Trophoblast cell (in vitro differentiated cells and primary cell): ENCODE results near the gene GOLGA5.

ENCODE experiments used
- DNase-seq, 2 donors: peaks; one replicate each; pipeline ENCODE4 v3.0.0-alpha.2; 2016
- H2AFZ ChIP-seq: 2 replicates; pipeline ENCODE4 v1.6.1; 2013; ENCODE audit warnings: low read length, moderate library complexity, mild to moderate bottlenecking; ENCODE audit not compliant: insufficient read depth, poor library complexity
- H2AK5ac ChIP-seq: 2 replicates; pipeline ENCODE4 v1.6.1; 2013; ENCODE audit warnings: mild to moderate bottlenecking, low read length
- H2BK120ac ChIP-seq: 2 replicates; pipeline ENCODE4 v1.6.1; 2013; ENCODE audit warnings: low read length, mild to moderate bottlenecking, moderate library complexity; ENCODE audit not compliant: insufficient read depth, poor library complexity
- H2BK12ac ChIP-seq: 2 replicates; pipeline ENCODE4 v1.6.1; 2013; ENCODE audit warnings: mild to moderate bottlenecking, low read length, moderate library complexity
- H2BK5ac ChIP-seq: 2 replicates; pipeline ENCODE4 v1.6.1; 2013; ENCODE audit warnings: low read length, low read depth, moderate library complexity, mild to moderate bottlenecking; ENCODE audit not compliant: poor library complexity
- H3K14ac ChIP-seq: 2 replicates; pipeline ENCODE4 v1.6.1; 2013; ENCODE audit warnings: mild to moderate bottlenecking, low read length
- H3K18ac ChIP-seq: 2 replicates; pipeline ENCODE4 v1.6.1; 2013; ENCODE audit warnings: mild to moderate bottlenecking, low read length
- H3K23ac ChIP-seq: 2 replicates; pipeline ENCODE4 v1.6.1; 2013; ENCODE audit warnings: low read length
- H3K27ac ChIP-seq: 2 replicates; pipeline ENCODE4 v1.5.1; 2013; ENCODE audit warnings: low read depth, mild to moderate bottlenecking, inconsistent platforms, low read length, moderate library complexity
- H3K27me3 ChIP-seq: 2 replicates; pipeline ENCODE4 v1.6.1; 2013; ENCODE audit warnings: inconsistent platforms, mild to moderate bottlenecking, low read length, moderate library complexity; ENCODE audit not compliant: insufficient read depth
- H3K36me3 ChIP-seq, 2 experiments: 1 replicate in 1 of 2; 2 replicates in 1 of 2; pipeline ENCODE4 v1.6.1; 2013; ENCODE audit warnings: low read length in 2 of 2, mild to moderate bottlenecking in 2 of 2, moderate library complexity in 1 of 2; ENCODE audit not compliant: insufficient read depth in 2 of 2, control insufficient read depth in 1 of 2
- H3K4ac ChIP-seq: 2 replicates; pipeline ENCODE4 v1.6.1; 2013; ENCODE audit warnings: low read depth, mild to moderate bottlenecking, low read length, moderate library complexity
- H3K4me1 ChIP-seq, 2 experiments: 1 replicate in 1 of 2; 2 replicates in 1 of 2; pipeline ENCODE4 v1.6.1; 2013; ENCODE audit warnings: low read length in 2 of 2, mild to moderate bottlenecking in 2 of 2, moderate library complexity in 1 of 2; ENCODE audit not compliant: insufficient read depth in 2 of 2, control insufficient read depth in 1 of 2
- H3K4me2 ChIP-seq: 2 replicates; pipeline ENCODE4 v1.6.1; 2013; ENCODE audit warnings: inconsistent platforms, mild to moderate bottlenecking, low read length, moderate library complexity
- H3K4me3 ChIP-seq: 2 replicates; pipeline ENCODE4 v1.5.1; 2013; ENCODE audit warnings: mild to moderate bottlenecking, low read depth, low read length, inconsistent platforms
- H3K79me1 ChIP-seq: one replicate; pipeline ENCODE4 v1.6.1; 2013; ENCODE audit warnings: low read length
- H3K79me2 ChIP-seq: 2 replicates; pipeline ENCODE4 v1.6.1; 2013; ENCODE audit warnings: low read length, mild to moderate bottlenecking; ENCODE audit not compliant: control insufficient read depth, insufficient read depth, poor library complexity
- H3K9ac ChIP-seq: 2 replicates; pipeline ENCODE4 v1.6.1; 2013; ENCODE audit warnings: mild to moderate bottlenecking, low read length
- H3K9me3 ChIP-seq: 2 replicates; pipeline ENCODE4 v1.6.1; 2013; ENCODE audit warnings: low read depth, mild to moderate bottlenecking, control low read depth, inconsistent platforms, low read length; ENCODE audit not compliant: insufficient read depth
- H4K12ac ChIP-seq: 2 replicates; pipeline ENCODE4 v1.6.1; 2013; ENCODE audit warnings: low read depth, mild to moderate bottlenecking, low read length, moderate library complexity
- H4K8ac ChIP-seq: 2 replicates; pipeline ENCODE4 v1.6.1; 2013; ENCODE audit warnings: low read depth, mild to moderate bottlenecking, low read length, moderate library complexity
- H4K91ac ChIP-seq: one replicate; pipeline ENCODE4 v1.6.1; 2013; ENCODE audit warnings: low read depth, mild to moderate bottlenecking, low read length, moderate library complexity
- WGBS: extraction: QIAGEN DNeasy Blood & Tissue Kit; methylation state at CpG from one replicate; pipeline ENCODE4 v1.1.7; 2013; ENCODE audit warnings: missing lambda C conversion rate; ENCODE audit not compliant: insufficient read length, insufficient coverage; ENCODE audit errors: extremely low coverage; 5-methylcytosine and 5-hydroxymethylcytosine counted together

GOLGA5 gene

GRCh38 chr14:92846162-92846897 lies 52.2 kb downstream of the GOLGA5 start:
- WGBS, result no CpG with 5 or more reads among the region's 2 CpGs
- Histone ChIP-seq H4K8ac (no peak overlapping the region), H2BK12ac (no peak overlapping the region), H3K4me2 (no peak overlapping the region), H3K4ac (no peak overlapping the region), H2AK5ac (no peak overlapping the region), H3K9ac (no peak overlapping the region), H3K79me2 (no peaks in the 10 kb centered on the region), H3K23ac (no peak overlapping the region), H3K4me1 (no peaks in the 10 kb centered on the region), H3K4me3 (no peak overlapping the region), H3K27ac (no peak overlapping the region), H3K18ac (no peak overlapping the region), H4K91ac (no peak overlapping the region), H2AFZ (no peak overlapping the region), H4K12ac (no peak overlapping the region), H3K9me3 (no peaks in the 10 kb centered on the region), H3K27me3 (no peaks in the 10 kb centered on the region), H2BK120ac (no peak overlapping the region), H3K36me3 (peaks cover 1% of the 10 kb centered on the region in 2 experiments), H3K14ac (no peak overlapping the region), H2BK5ac (no peak overlapping the region), H3K79me1 (no peaks in the 10 kb centered on the region)
- DNase-seq, result peak; percentile 13 to 44

- no peak overlapping the region for H3K27ac ChIP-seq
- no peak overlapping the region for H3K4me2 ChIP-seq
- no peak overlapping the region for H3K18ac ChIP-seq
- peak in 1 of 2 donors; percentile 7 for DNase-seq
- no peak overlapping the region for H2BK12ac ChIP-seq
- H2AK5ac ChIP-seq, result no peak overlapping the region
- no peak overlapping the region for H3K14ac ChIP-seq
- no peak overlapping the region for H3K23ac ChIP-seq
- no CpG with 5 or more reads among the region's 6 CpGs for WGBS
- no peaks in the 10 kb centered on the region for H3K79me1 ChIP-seq
- H3K4me1 ChIP-seq, result no peaks in the 10 kb centered on the region
- no peak overlapping the region for H4K91ac ChIP-seq
- H3K9me3 ChIP-seq, result no peaks in the 10 kb centered on the region
- H2BK5ac ChIP-seq, result no peak overlapping the region
- no peaks in the 10 kb centered on the region for H3K27me3 ChIP-seq
- H2BK120ac ChIP-seq, result no peak overlapping the region
- no peak overlapping the region for H3K4me3 ChIP-seq
- no peak overlapping the region for H2AFZ ChIP-seq
- no peak overlapping the region for H4K12ac ChIP-seq
- H3K4ac ChIP-seq, result no peak overlapping the region
- no peaks in the 10 kb centered on the region for H3K79me2 ChIP-seq
- no peaks in the 10 kb centered on the region for H3K36me3 ChIP-seq
- H3K9ac ChIP-seq, result no peak overlapping the region
- no peak overlapping the region for H4K8ac ChIP-seq
Observed at GRCh38 chr14:92847278-92847677, 53.2 kb downstream of the GOLGA5 start.

- Histone ChIP-seq H3K27ac (no peak overlapping the region), H3K4me1 (no peaks in the 10 kb centered on the region), H2BK12ac (no peak overlapping the region), H3K23ac (no peak overlapping the region), H3K9me3 (no peaks in the 10 kb centered on the region), H2BK5ac (no peak overlapping the region), H3K18ac (no peak overlapping the region), H3K4me2 (no peak overlapping the region), H3K4ac (no peak overlapping the region), H4K91ac (no peak overlapping the region), H3K27me3 (no peaks in the 10 kb centered on the region), H4K8ac (no peak overlapping the region), H2AFZ (no peak overlapping the region), H2BK120ac (no peak overlapping the region), H3K4me3 (no peak overlapping the region), H3K9ac (no peak overlapping the region), H3K79me1 (no peaks in the 10 kb centered on the region), H3K79me2 (no peaks in the 10 kb centered on the region), H4K12ac (no peak overlapping the region), H2AK5ac (no peak overlapping the region), H3K14ac (no peak overlapping the region), H3K36me3 (no peaks in the 10 kb centered on the region)
- no peak for DNase-seq
- no CpG with 5 or more reads among the region's 2 CpGs for whole genome bisulfite sequencing
Observed at GRCh38 chr14:92847749-92848148, 53.6 kb downstream of the GOLGA5 start.

- no peak overlapping the region for H3K18ac ChIP-seq
- no peaks in the 10 kb centered on the region for H3K79me1 ChIP-seq
- H4K91ac ChIP-seq, result no peak overlapping the region
- no peak for DNase-seq
- no peak overlapping the region for H3K23ac ChIP-seq
- no peak overlapping the region for H4K12ac ChIP-seq
- H2BK12ac ChIP-seq, result no peak overlapping the region
- H4K8ac ChIP-seq, result no peak overlapping the region
- no peaks in the 10 kb centered on the region for H3K36me3 ChIP-seq
- H3K27me3 ChIP-seq, result no peaks in the 10 kb centered on the region
- H3K79me2 ChIP-seq, result no peaks in the 10 kb centered on the region
- H3K9me3 ChIP-seq, result no peaks in the 10 kb centered on the region
- no peak overlapping the region for H3K4me3 ChIP-seq
- H3K27ac ChIP-seq, result no peak overlapping the region
- no peak overlapping the region for H2AFZ ChIP-seq
- no peak overlapping the region for H3K14ac ChIP-seq
- no peak overlapping the region for H3K4me2 ChIP-seq
- no peak overlapping the region for H2AK5ac ChIP-seq
- no peak overlapping the region for H2BK5ac ChIP-seq
- no CpG with 5 or more reads among the region's 4 CpGs for WGBS
- no peaks in the 10 kb centered on the region for H3K4me1 ChIP-seq
- H2BK120ac ChIP-seq, result no peak overlapping the region
- H3K4ac ChIP-seq, result no peak overlapping the region
- no peak overlapping the region for H3K9ac ChIP-seq
Observed at GRCh38 chr14:92848887-92849286, 54.8 kb downstream of the GOLGA5 start.
